Activated naive CD4-positive, alpha-beta T cell treated with Interleukin-2 at 50 U/mL for 16 hours (primary cell): ENCODE results near the gene NPBWR2.

Experiments
- DNase-seq: peaks from one replicate; pipeline ENCODE4 v3.0.0-alpha.2; 2020

The NPBWR2 gene

GRCh38 chr20:64116541-64117431 lies 9.4 kb upstream of the NPBWR2 start:
- no peak for DNase-seq

GRCh38 chr20:64116016-64116415 lies 8.7 kb upstream of the NPBWR2 start:
- no peak for DNase-seq

- DNase-seq = no peak
These were observed 8.0 kb upstream of the NPBWR2 start for GRCh38 chr20:64115171-64115911.

GRCh38 chr20:64114356-64114971 lies 7.1 kb upstream of the NPBWR2 start:
- DNase-seq = no peak

GRCh38 chr20:64113796-64114355 lies 6.5 kb upstream of the NPBWR2 start:
- DNase-seq = no peak

GRCh38 chr20:64113444-64113775 lies 6.0 kb upstream of the NPBWR2 start:
- no peak for DNase-seq

GRCh38 chr20:64112691-64113443 lies 5.5 kb upstream of the NPBWR2 start:
- DNase-seq = no peak

GRCh38 chr20:64111841-64112641 lies 4.7 kb upstream of the NPBWR2 start:
- no peak for DNase-seq

GRCh38 chr20:64110411-64111068 lies 3.2 kb upstream of the NPBWR2 start:
- no peak for DNase-seq

- no peak for DNase-seq
These were observed 2.5 kb upstream of the NPBWR2 start for GRCh38 chr20:64109831-64110391.

GRCh38 chr20:64108731-64109681 lies 1.6 kb upstream of the NPBWR2 start:
- no peak for DNase-seq

GRCh38 chr20:64107736-64108457 lies 532 bp upstream of the NPBWR2 start:
- no peak for DNase-seq

GRCh38 chr20:64106435-64106961 lies 867 bp downstream of the NPBWR2 start:
- DNase-seq = no peak

- no peak for DNase-seq
These were observed 1.4 kb downstream of the NPBWR2 start for GRCh38 chr20:64105846-64106434.

- DNase-seq = no peak
These were observed 2.5 kb downstream of the NPBWR2 start for GRCh38 chr20:64104667-64105451.

GRCh38 chr20:64103871-64104666 lies 3.3 kb downstream of the NPBWR2 start:
- no peak for DNase-seq
